Endodermal cell (in vitro differentiated cells): ENCODE results near the gene SLC9B2. TPM values are rescaled to one million over a fixed set of nuclear protein-coding genes. Genes with fewer than 3 reads are reported as not detected.

Experiments
- DNase-seq: peaks from one replicate; pipeline ENCODE4 v3.0.0-alpha.2; 2017
- H3K27ac ChIP-seq: 2 replicates; pipeline ENCODE4 v1.5.1; 2013; ENCODE audit warnings: mild to moderate bottlenecking, low read depth, low read length, moderate library complexity
- H3K27me3 ChIP-seq: 2 replicates; pipeline ENCODE4 v1.6.1; 2013; ENCODE audit warnings: mild to moderate bottlenecking, low read length, moderate library complexity; ENCODE audit not compliant: insufficient read depth, control insufficient read depth, poor library complexity, severe bottlenecking
- H3K36me3 ChIP-seq: 2 replicates; pipeline ENCODE4 v1.7.0; 2013; ENCODE audit warnings: mild to moderate bottlenecking, low read length, moderate library complexity; ENCODE audit not compliant: control insufficient read depth, insufficient read depth
- H3K4me1 ChIP-seq: one replicate; pipeline ENCODE4 v1.7.0; 2013; ENCODE audit warnings: low read length; ENCODE audit not compliant: control insufficient read depth, insufficient read depth
- H3K4me3 ChIP-seq: 2 replicates; pipeline ENCODE4 v1.5.1; 2013; ENCODE audit warnings: mild to moderate bottlenecking, low read length, moderate library complexity
- H3K9ac ChIP-seq: 2 replicates; pipeline ENCODE4 v1.6.1; 2013; ENCODE audit warnings: mild to moderate bottlenecking, low read length, moderate library complexity; ENCODE audit not compliant: poor library complexity, severe bottlenecking; ENCODE audit errors: extremely low read depth
- H3K9me3 ChIP-seq: 2 replicates; pipeline ENCODE4 v1.6.1; 2013; ENCODE audit warnings: mild to moderate bottlenecking, low read length, moderate library complexity; ENCODE audit not compliant: control insufficient read depth
- H3K27ac Mint-ChIP-seq: 2 replicates; pipeline ENCODE4 v1.8.0; 2020; ENCODE audit warnings: mixed read lengths
- H3K27me3 Mint-ChIP-seq: 2 replicates; pipeline ENCODE4 v1.8.0; 2021; ENCODE audit warnings: mild to moderate bottlenecking, mixed read lengths; ENCODE audit not compliant: insufficient read depth
- H3K36me3 Mint-ChIP-seq: 2 replicates; pipeline ENCODE4 v1.8.0; 2020; ENCODE audit warnings: low read depth, mixed read lengths
- H3K4me1 Mint-ChIP-seq: 2 replicates; pipeline ENCODE4 v1.8.0; 2020; ENCODE audit warnings: mixed read lengths
- H3K4me3 Mint-ChIP-seq: 2 replicates; pipeline ENCODE4 v1.8.0; 2020; ENCODE audit warnings: mild to moderate bottlenecking, moderate library complexity, mixed read lengths
- H3K9me3 Mint-ChIP-seq: 2 replicates; pipeline ENCODE4 v1.8.0; 2020; ENCODE audit warnings: mild to moderate bottlenecking, mixed read lengths
- WGBS, 2 experiments: methylation state at CpG; one replicate each; pipeline versions ENCODE4 v1.1.5 to v1.1.7; 2013; ENCODE audit warnings: missing lambda C conversion rate in 2 of 2, mixed read lengths in 1 of 2; ENCODE audit not compliant: insufficient coverage in 1 of 2, insufficient read length in 1 of 2; 5-methylcytosine and 5-hydroxymethylcytosine counted together
- long read RNA-seq, 4 experiments: library from polyadenylated mRNA in 2 of 4; library from RNA in 1 of 4; library from capped mRNA in 1 of 4; stranded (forward) in 3 of 4; unstranded in 1 of 4; transcript quantifications; one replicate each; pipeline ENCODE4 v2.0.0, GENCODE V29; 2020 to 2021; ENCODE audit warnings: inconsistent platforms in 1 of 4
- polyA plus RNA-seq, 2 experiments: library from polyadenylated mRNA; stranded (reverse); fragments of 50-300 nt; gene quantifications; one replicate each; pipeline ENCODE4 v1.2.3, GENCODE V29; 2013
- total RNA-seq, 2 donors: library from RNA; stranded (reverse); fragmentation: NEBNext Ultra II Directional in 1 of 2; extraction: Animal tissue kit (Norgen Biotek cat#: 25700) in 1 of 2; gene quantifications; 2 replicates in 1 of 2; 3 replicates in 1 of 2; pipeline ENCODE4 v1.2.1, GENCODE V29; 2021
- TF ChIP-seq, protein P1 (sequence below): fragments of 200-600 bp; sonication (generic); conservative IDR thresholded peaks from 2 replicates; pipeline ENCODE4 v1.5.0; 2021; ENCODE audit warnings: antibody characterized with exemption, mild to moderate bottlenecking

Gene SLC9B2, protein sequence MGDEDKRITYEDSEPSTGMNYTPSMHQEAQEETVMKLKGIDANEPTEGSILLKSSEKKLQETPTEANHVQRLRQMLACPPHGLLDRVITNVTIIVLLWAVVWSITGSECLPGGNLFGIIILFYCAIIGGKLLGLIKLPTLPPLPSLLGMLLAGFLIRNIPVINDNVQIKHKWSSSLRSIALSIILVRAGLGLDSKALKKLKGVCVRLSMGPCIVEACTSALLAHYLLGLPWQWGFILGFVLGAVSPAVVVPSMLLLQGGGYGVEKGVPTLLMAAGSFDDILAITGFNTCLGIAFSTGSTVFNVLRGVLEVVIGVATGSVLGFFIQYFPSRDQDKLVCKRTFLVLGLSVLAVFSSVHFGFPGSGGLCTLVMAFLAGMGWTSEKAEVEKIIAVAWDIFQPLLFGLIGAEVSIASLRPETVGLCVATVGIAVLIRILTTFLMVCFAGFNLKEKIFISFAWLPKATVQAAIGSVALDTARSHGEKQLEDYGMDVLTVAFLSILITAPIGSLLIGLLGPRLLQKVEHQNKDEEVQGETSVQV
- 10 to 100 TPM in 1 of 2 donors, 1 to 10 TPM in 1; 8.2 to 11.3 TPM for total RNA-seq
- 8.4 TPM for polyA plus RNA-seq (2013, experiment 1 of 2)
- 8.9 TPM for polyA plus RNA-seq (2013, experiment 2 of 2)
- long read RNA-seq, experiment 1, partial matches to known transcripts = 2 of 7 reads
- long read RNA-seq, experiment 1, other reads (novel, unspliced or antisense) = 4 of 7 reads
- long read RNA-seq, experiment 2, partial matches to known transcripts = 7 of 21 reads
- long read RNA-seq, experiment 2, other reads (novel, unspliced or antisense) = 5 of 21 reads
- long read RNA-seq, experiment 3, transcript SLC9B2-202 (12 exons, 3,126 nt) = major isoform, 7 of 22 reads
- long read RNA-seq, experiment 3, partial matches to known transcripts = 2 of 22 reads
- long read RNA-seq, experiment 3, other reads (novel, unspliced or antisense) = 8 of 22 reads
- long read RNA-seq, experiment 4, partial matches to known transcripts = 0 of 1 reads
- long read RNA-seq, experiment 4, other reads (novel, unspliced or antisense) = 1 of 1 reads

DNA sequence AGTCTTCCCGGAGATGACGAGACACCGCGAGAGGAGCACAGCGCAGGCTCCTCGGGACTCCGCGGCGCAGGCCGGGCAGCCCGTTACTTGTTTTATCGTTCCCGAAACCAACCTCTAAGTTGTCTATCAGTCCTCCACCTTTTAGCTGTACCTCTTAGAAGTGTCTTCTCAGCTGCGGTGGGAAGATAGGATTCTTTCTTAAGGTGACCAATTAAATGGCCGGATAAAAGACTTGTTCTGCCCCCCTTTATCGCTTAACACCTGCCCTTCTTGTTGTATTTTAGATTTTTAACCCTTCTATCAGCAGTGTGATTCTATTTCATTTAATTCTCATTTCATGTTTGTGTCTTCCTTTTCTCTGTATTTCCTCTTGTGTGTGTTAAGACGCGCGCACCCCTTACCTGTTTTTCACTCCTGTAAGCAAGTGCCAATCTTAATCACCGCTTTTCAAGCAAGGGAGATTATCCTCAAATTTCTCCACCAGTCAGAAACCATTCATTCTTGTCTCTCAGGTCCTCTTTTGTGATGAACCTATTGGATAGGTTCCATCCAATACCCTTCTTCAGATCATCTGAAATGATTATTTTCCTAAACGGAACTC, at the start of gene SLC9B2:
Gene SLC9B2 (minus strand): TSS at position 15 of the 601 bp plus-strand sequence. CDS start 9,211 bp downstream, outside the sequence.
- no peak within 1 kb of the TSS for H3K27ac ChIP-seq
- H3K27me3 Mint-ChIP-seq = peaks cover 24% of the 10 kb centered on the region

DNA sequence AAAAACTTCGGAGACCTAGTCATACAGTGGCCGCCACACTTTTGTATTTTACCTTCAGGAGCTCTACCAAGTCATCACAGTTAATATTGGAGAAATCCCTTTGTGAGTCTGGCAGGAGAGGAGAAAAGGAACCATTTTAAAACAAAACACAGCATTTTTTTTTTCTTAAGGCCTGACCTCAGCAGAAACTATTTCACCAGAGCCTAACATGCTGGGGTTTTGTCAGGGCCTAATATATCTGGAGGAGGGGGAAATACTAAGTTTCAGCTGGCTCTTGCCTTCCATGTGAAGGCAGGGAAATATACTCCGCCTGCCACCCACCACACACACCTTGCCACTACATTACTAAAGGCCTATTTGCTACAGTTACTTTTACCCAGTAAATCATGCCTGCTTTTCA, 49.6 kb upstream of the SLC9B2 start:
- peaks cover 4% of the 10 kb centered on the region for H3K9me3 ChIP-seq
- peak overlapping the region; percentile 23 for H3K27ac Mint-ChIP-seq
- DNase-seq = no peak
- peaks cover 42% of the 10 kb centered on the region for H3K36me3 ChIP-seq
- H3K4me3 Mint-ChIP-seq = no peak overlapping the region
- no peaks in the 10 kb centered on the region for H3K27me3 Mint-ChIP-seq
- no peak overlapping the region for H3K4me3 ChIP-seq
- no peaks in the 10 kb centered on the region for H3K4me1 Mint-ChIP-seq
- WGBS, 2 experiments = 90 to 100% methylated on average over 1 to 3 of the region's 3 CpGs
- peaks cover 46% of the 10 kb centered on the region for H3K36me3 Mint-ChIP-seq
- no peaks in the 10 kb centered on the region for H3K4me1 ChIP-seq
- TF ChIP-seq, protein P1, sequence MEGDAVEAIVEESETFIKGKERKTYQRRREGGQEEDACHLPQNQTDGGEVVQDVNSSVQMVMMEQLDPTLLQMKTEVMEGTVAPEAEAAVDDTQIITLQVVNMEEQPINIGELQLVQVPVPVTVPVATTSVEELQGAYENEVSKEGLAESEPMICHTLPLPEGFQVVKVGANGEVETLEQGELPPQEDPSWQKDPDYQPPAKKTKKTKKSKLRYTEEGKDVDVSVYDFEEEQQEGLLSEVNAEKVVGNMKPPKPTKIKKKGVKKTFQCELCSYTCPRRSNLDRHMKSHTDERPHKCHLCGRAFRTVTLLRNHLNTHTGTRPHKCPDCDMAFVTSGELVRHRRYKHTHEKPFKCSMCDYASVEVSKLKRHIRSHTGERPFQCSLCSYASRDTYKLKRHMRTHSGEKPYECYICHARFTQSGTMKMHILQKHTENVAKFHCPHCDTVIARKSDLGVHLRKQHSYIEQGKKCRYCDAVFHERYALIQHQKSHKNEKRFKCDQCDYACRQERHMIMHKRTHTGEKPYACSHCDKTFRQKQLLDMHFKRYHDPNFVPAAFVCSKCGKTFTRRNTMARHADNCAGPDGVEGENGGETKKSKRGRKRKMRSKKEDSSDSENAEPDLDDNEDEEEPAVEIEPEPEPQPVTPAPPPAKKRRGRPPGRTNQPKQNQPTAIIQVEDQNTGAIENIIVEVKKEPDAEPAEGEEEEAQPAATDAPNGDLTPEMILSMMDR = no peak
- no peaks in the 10 kb centered on the region for H3K27me3 ChIP-seq
- no peaks in the 10 kb centered on the region for H3K9me3 Mint-ChIP-seq
- no peak overlapping the region for H3K27ac ChIP-seq
- H3K9ac ChIP-seq = no peak overlapping the region

More for the DNA sequence above, at the start of gene SLC9B2:
- TF ChIP-seq, protein P1 = no peak
- Histone ChIP-seq H3K9ac (peak within 1 kb of the TSS; percentile 62), H3K27me3 (peaks cover 10% of the 10 kb centered on the region), H3K4me3 (peak within 1 kb of the TSS; percentile 76), H3K4me1 (no peaks in the 10 kb centered on the region), H3K9me3 (no peaks in the 10 kb centered on the region), H3K36me3 (peaks cover 5% of the 10 kb centered on the region)
- no peak for DNase-seq
- H3K36me3 Mint-ChIP-seq = peaks cover 11% of the 10 kb centered on the region
- H3K4me3 Mint-ChIP-seq = peak within 1 kb of the TSS; percentile 77
- H3K4me1 Mint-ChIP-seq = no peaks in the 10 kb centered on the region
- H3K9me3 Mint-ChIP-seq = no peaks in the 10 kb centered on the region
- 23 to 35% methylated on average over 10 to 21 of the region's 21 CpGs for WGBS, 2 experiments
- peak within 1 kb of the TSS; percentile 86 for H3K27ac Mint-ChIP-seq

DNA sequence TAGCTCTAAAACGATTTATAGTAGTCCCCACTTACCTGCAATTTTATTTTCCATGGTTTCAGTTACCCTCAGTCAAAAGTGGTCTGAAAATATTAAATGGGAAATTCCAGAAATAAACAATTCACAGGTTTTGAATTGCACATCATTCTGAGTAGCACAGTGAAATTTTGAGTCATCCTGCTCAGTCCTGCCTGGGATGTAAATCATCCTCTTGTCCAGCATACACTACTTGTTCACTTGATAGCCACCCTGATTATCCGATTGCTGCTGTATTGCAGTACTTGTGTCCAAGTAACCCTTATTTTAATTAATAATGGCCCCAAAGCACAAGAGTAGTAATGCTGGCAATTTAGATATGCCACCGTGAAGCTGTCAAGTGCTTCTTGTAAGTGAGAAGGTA, 46.6 kb upstream of the SLC9B2 start:
- H3K27me3 Mint-ChIP-seq = no peaks in the 10 kb centered on the region
- no peaks in the 10 kb centered on the region for H3K4me1 Mint-ChIP-seq
- Histone ChIP-seq H3K9ac (no peak overlapping the region), H3K27me3 (no peaks in the 10 kb centered on the region), H3K4me3 (no peak overlapping the region), H3K27ac (no peak overlapping the region), H3K4me1 (no peaks in the 10 kb centered on the region), H3K36me3 (peaks cover 39% of the 10 kb centered on the region), H3K9me3 (no peaks in the 10 kb centered on the region)
- no peaks in the 10 kb centered on the region for H3K9me3 Mint-ChIP-seq
- TF ChIP-seq, protein P1 = no peak
- H3K27ac Mint-ChIP-seq = no peak overlapping the region
- 94 to 100% methylated on average over 1 to 3 of the region's 3 CpGs for WGBS, 2 experiments
- H3K36me3 Mint-ChIP-seq = peaks cover 34% of the 10 kb centered on the region
- no peak overlapping the region for H3K4me3 Mint-ChIP-seq
- no peak for DNase-seq
